Measurements from ENCODE around the gene MKKS.

MKKS gene

GRCh38 chr20:10433623-10434466, at the start of gene MKKS:
Gene MKKS (minus strand): TSS chr20:10434222. CDS start chr20:10413514, 20,708 bp downstream.
- DNase-seq, result peak; percentile 89
- peak within 1 kb of the TSS; percentile 83 for H3K4me3 Mint-ChIP-seq
- H3K36me3 Mint-ChIP-seq, result peaks cover 11% of the 10 kb centered on the region
- peak within 1 kb of the TSS; percentile 98 for H3K27ac Mint-ChIP-seq
- no peaks in the 10 kb centered on the region for H3K9me3 Mint-ChIP-seq
- CTCF ChIA-PET, result interaction anchor here (0.6 to 1.4 kb wide), 7 partner anchors 9 to 456 kb away, joined by 3 read pairs; no protein-coding TSS in a partner anchor
- peaks cover 3% of the 10 kb centered on the region for H3K27me3 Mint-ChIP-seq
- H3K4me1 Mint-ChIP-seq, result peaks cover 66% of the 10 kb centered on the region

GRCh38 chr20:10483691-10484090, 49.7 kb upstream of the MKKS start:
- Mint-ChIP-seq H3K27ac (no peak overlapping the region), H3K27me3 (no peaks in the 10 kb centered on the region), H3K36me3 (peaks cover 2% of the 10 kb centered on the region), H3K9me3 (no peaks in the 10 kb centered on the region), H3K4me3 (no peak overlapping the region), H3K4me1 (no peaks in the 10 kb centered on the region)
- CTCF ChIA-PET, result no interaction called here
- no peak for DNase-seq

GRCh38 chr20:10481676-10482075, 47.7 kb upstream of the MKKS start:
- DNase-seq, result no peak
- H3K27me3 Mint-ChIP-seq, result no peaks in the 10 kb centered on the region
- no peaks in the 10 kb centered on the region for H3K9me3 Mint-ChIP-seq
- no peak overlapping the region for H3K4me3 Mint-ChIP-seq
- peaks cover 2% of the 10 kb centered on the region for H3K36me3 Mint-ChIP-seq
- CTCF ChIA-PET, result interaction anchor here (0.8 to 1.3 kb wide), 2 partner anchors 11 to 12 kb away, joined by 3 read pairs; no protein-coding TSS in a partner anchor
- no peak overlapping the region for H3K27ac Mint-ChIP-seq
- H3K4me1 Mint-ChIP-seq, result no peaks in the 10 kb centered on the region

GRCh38 chr20:10478930-10479329, 44.9 kb upstream of the MKKS start:
- H3K9me3 Mint-ChIP-seq, result no peaks in the 10 kb centered on the region
- no peaks in the 10 kb centered on the region for H3K27me3 Mint-ChIP-seq
- no peak overlapping the region for H3K27ac Mint-ChIP-seq
- DNase-seq, result no peak
- peaks cover 6% of the 10 kb centered on the region for H3K4me1 Mint-ChIP-seq
- CTCF ChIA-PET, result no interaction called here
- H3K4me3 Mint-ChIP-seq, result no peak overlapping the region
- no peaks in the 10 kb centered on the region for H3K36me3 Mint-ChIP-seq

GRCh38 chr20:10478205-10478604, 44.2 kb upstream of the MKKS start:
- Mint-ChIP-seq H3K27me3 (no peaks in the 10 kb centered on the region), H3K27ac (no peak overlapping the region), H3K4me3 (no peak overlapping the region), H3K4me1 (peaks cover 6% of the 10 kb centered on the region), H3K36me3 (no peaks in the 10 kb centered on the region), H3K9me3 (no peaks in the 10 kb centered on the region)
- CTCF ChIA-PET, result interaction anchor here (0.7 to 1.0 kb wide), 3 partner anchors 10 to 58 kb away, joined by 3 to 4 read pairs (median 3); no protein-coding TSS in a partner anchor
- no peak for DNase-seq

GRCh38 chr20:10476319-10476724, 42.3 kb upstream of the MKKS start:
- Mint-ChIP-seq H3K27me3 (no peaks in the 10 kb centered on the region), H3K9me3 (no peaks in the 10 kb centered on the region), H3K27ac (no peak overlapping the region), H3K36me3 (peaks cover 2% of the 10 kb centered on the region), H3K4me3 (no peak overlapping the region), H3K4me1 (peaks cover 6% of the 10 kb centered on the region)
- no peak for DNase-seq
- CTCF ChIA-PET, result interaction anchor here (0.8 kb wide), 1 partner anchor 60 kb away, joined by 3 read pairs; no protein-coding TSS in a partner anchor

- H3K4me1 Mint-ChIP-seq, result peaks cover 6% of the 10 kb centered on the region
- H3K27me3 Mint-ChIP-seq, result no peaks in the 10 kb centered on the region
- no peak overlapping the region for H3K27ac Mint-ChIP-seq
- DNase-seq, result no peak
- H3K4me3 Mint-ChIP-seq, result no peak overlapping the region
- no peaks in the 10 kb centered on the region for H3K9me3 Mint-ChIP-seq
- peaks cover 2% of the 10 kb centered on the region for H3K36me3 Mint-ChIP-seq
- CTCF ChIA-PET, result interaction anchor here (1.5 kb wide), 1 partner anchor 62 kb away, joined by 4 read pairs; no protein-coding TSS in a partner anchor
Observed at GRCh38 chr20:10475225-10475624, 41.2 kb upstream of the MKKS start.

- CTCF ChIA-PET, result interaction anchor here (1.5 kb wide), 1 partner anchor 62 kb away, joined by 4 read pairs; no protein-coding TSS in a partner anchor
- no peak overlapping the region for H3K27ac Mint-ChIP-seq
- H3K9me3 Mint-ChIP-seq, result no peaks in the 10 kb centered on the region
- DNase-seq, result no peak
- H3K27me3 Mint-ChIP-seq, result no peaks in the 10 kb centered on the region
- peaks cover 7% of the 10 kb centered on the region for H3K4me1 Mint-ChIP-seq
- no peak overlapping the region for H3K4me3 Mint-ChIP-seq
- peaks cover 6% of the 10 kb centered on the region for H3K36me3 Mint-ChIP-seq
Observed at GRCh38 chr20:10474606-10475184, 40.7 kb upstream of the MKKS start.

GRCh38 chr20:10472871-10473270, 38.8 kb upstream of the MKKS start:
- Mint-ChIP-seq H3K9me3 (no peaks in the 10 kb centered on the region), H3K27ac (no peak overlapping the region), H3K36me3 (peaks cover 7% of the 10 kb centered on the region), H3K4me3 (no peak overlapping the region), H3K4me1 (peaks cover 18% of the 10 kb centered on the region), H3K27me3 (no peaks in the 10 kb centered on the region)
- CTCF ChIA-PET, result interaction anchor here (1.0 to 1.1 kb wide), 2 partner anchors 45 to 64 kb away, joined by 3 to 6 read pairs; no protein-coding TSS in a partner anchor
- no peak for DNase-seq

- CTCF ChIA-PET, result interaction anchor here (0.7 kb wide), 1 partner anchor 41 kb away, joined by 3 read pairs; no protein-coding TSS in a partner anchor
- H3K9me3 Mint-ChIP-seq, result no peaks in the 10 kb centered on the region
- no peaks in the 10 kb centered on the region for H3K27me3 Mint-ChIP-seq
- peaks cover 7% of the 10 kb centered on the region for H3K36me3 Mint-ChIP-seq
- no peak overlapping the region for H3K4me3 Mint-ChIP-seq
- H3K4me1 Mint-ChIP-seq, result peaks cover 13% of the 10 kb centered on the region
- no peak overlapping the region for H3K27ac Mint-ChIP-seq
- no peak for DNase-seq
Observed at GRCh38 chr20:10470276-10470675, 36.3 kb upstream of the MKKS start.

GRCh38 chr20:10469599-10469998, 35.6 kb upstream of the MKKS start:
- Mint-ChIP-seq H3K9me3 (no peaks in the 10 kb centered on the region), H3K4me3 (no peak overlapping the region)

GRCh38 chr20:10469056-10469455, 35.0 kb upstream of the MKKS start:
- no peak for DNase-seq
- no peaks in the 10 kb centered on the region for H3K27me3 Mint-ChIP-seq
- H3K4me1 Mint-ChIP-seq, result peaks cover 13% of the 10 kb centered on the region
- H3K27ac Mint-ChIP-seq, result no peak overlapping the region
- CTCF ChIA-PET, result no interaction called here
- no peak overlapping the region for H3K4me3 Mint-ChIP-seq
- H3K36me3 Mint-ChIP-seq, result peaks cover 10% of the 10 kb centered on the region
- no peaks in the 10 kb centered on the region for H3K9me3 Mint-ChIP-seq

More at GRCh38 chr20:10469599-10469998, 35.6 kb upstream of the MKKS start:
- H3K27me3 Mint-ChIP-seq, result no peaks in the 10 kb centered on the region
- peaks cover 13% of the 10 kb centered on the region for H3K4me1 Mint-ChIP-seq
- DNase-seq, result peak; percentile 34
- H3K36me3 Mint-ChIP-seq, result peaks cover 9% of the 10 kb centered on the region
- H3K27ac Mint-ChIP-seq, result no peak overlapping the region
- CTCF ChIA-PET, result interaction anchor here (0.7 kb wide), 1 partner anchor 41 kb away, joined by 3 read pairs; no protein-coding TSS in a partner anchor

- peaks cover 13% of the 10 kb centered on the region for H3K4me1 Mint-ChIP-seq
- H3K27me3 Mint-ChIP-seq, result no peaks in the 10 kb centered on the region
- peaks cover 15% of the 10 kb centered on the region for H3K36me3 Mint-ChIP-seq
- H3K4me3 Mint-ChIP-seq, result no peak overlapping the region
- no peak for DNase-seq
- H3K27ac Mint-ChIP-seq, result no peak overlapping the region
- no peaks in the 10 kb centered on the region for H3K9me3 Mint-ChIP-seq
- CTCF ChIA-PET, result interaction anchor here (0.7 kb wide), 1 partner anchor 9 kb away, joined by 4 read pairs; no protein-coding TSS in a partner anchor
Observed at GRCh38 chr20:10468340-10468845, 34.4 kb upstream of the MKKS start.

- Mint-ChIP-seq H3K4me3 (no peak overlapping the region), H3K9me3 (peaks cover 2% of the 10 kb centered on the region), H3K27ac (no peak overlapping the region), H3K27me3 (no peaks in the 10 kb centered on the region), H3K36me3 (peaks cover 18% of the 10 kb centered on the region), H3K4me1 (peaks cover 13% of the 10 kb centered on the region)
- CTCF ChIA-PET, result interaction anchor here (0.7 to 1.2 kb wide), 3 partner anchors 10 to 169 kb away, joined by 3 to 6 read pairs (median 4); no protein-coding TSS in a partner anchor
- no peak for DNase-seq
Observed at GRCh38 chr20:10467681-10468339, 33.8 kb upstream of the MKKS start.
